ENCODE data around the gene KANK3.

GRCh38 chr19:8322638-8322997 lies 20.4 kb downstream of the KANK3 start:
- TF ChIP-seq POLR2A (IDR thresholded peaks at IDR 0.05; ENCODE audit: low read depth, low read length) (no peak; the same call in 1 of the 2 replicates), POLR2AphosphoS5 (IDR thresholded peaks at IDR 0.05; ENCODE audit: low read depth, low read length) (peak; percentile 35; the same call in 1 of the 2 replicates)
